ENCODE data around the gene HIC1.

HIC1 gene

GRCh38 chr17:2017274-2017941, 37.5 kb upstream of the HIC1 start:
- H3K4me3 ChIP-seq (ENCODE audit: insufficient read depth, low read depth, low read length, poor library complexity, severe bottlenecking), result no peak overlapping the region
- no peaks in the 10 kb centered on the region for H3K9me3 ChIP-seq (ENCODE audit: control insufficient read depth, low read length)
- H3K27ac ChIP-seq (ENCODE audit: insufficient read depth, low read length, poor library complexity, severe bottlenecking), result no peak overlapping the region
- no peak for DNase-seq
- H3K36me3 ChIP-seq (ENCODE audit: control insufficient read depth, insufficient read depth, low read length), result no peaks in the 10 kb centered on the region
- no peaks in the 10 kb centered on the region for H3K27me3 ChIP-seq (replicated peaks; ENCODE audit: control insufficient read depth, insufficient read depth, low read length, poor library complexity, severe bottlenecking)
- H3K4me1 ChIP-seq (ENCODE audit: control insufficient read depth, insufficient read depth, low read length, poor library complexity, severe bottlenecking), result no peaks in the 10 kb centered on the region

GRCh38 chr17:2018716-2019510, 36.0 kb upstream of the HIC1 start:
- H3K4me3 ChIP-seq (ENCODE audit: insufficient read depth, low read depth, low read length, poor library complexity, severe bottlenecking), result no peak overlapping the region
- peaks cover 12% of the 10 kb centered on the region for H3K4me1 ChIP-seq (ENCODE audit: control insufficient read depth, insufficient read depth, low read length, poor library complexity, severe bottlenecking)
- H3K27ac ChIP-seq (ENCODE audit: insufficient read depth, low read length, poor library complexity, severe bottlenecking), result no peak overlapping the region
- no peak for DNase-seq
- H3K27me3 ChIP-seq (replicated peaks; ENCODE audit: control insufficient read depth, insufficient read depth, low read length, poor library complexity, severe bottlenecking), result no peaks in the 10 kb centered on the region
- H3K36me3 ChIP-seq (ENCODE audit: control insufficient read depth, insufficient read depth, low read length), result no peaks in the 10 kb centered on the region
- no peaks in the 10 kb centered on the region for H3K9me3 ChIP-seq (ENCODE audit: control insufficient read depth, low read length)

GRCh38 chr17:2019723-2020122, 35.2 kb upstream of the HIC1 start:
- Histone ChIP-seq H3K27ac (ENCODE audit: insufficient read depth, low read length, poor library complexity, severe bottlenecking) (no peak overlapping the region), H3K36me3 (ENCODE audit: control insufficient read depth, insufficient read depth, low read length) (no peaks in the 10 kb centered on the region), H3K9me3 (ENCODE audit: control insufficient read depth, low read length) (no peaks in the 10 kb centered on the region), H3K4me1 (ENCODE audit: control insufficient read depth, insufficient read depth, low read length, poor library complexity, severe bottlenecking) (peaks cover 19% of the 10 kb centered on the region), H3K27me3 (replicated peaks; ENCODE audit: control insufficient read depth, insufficient read depth, low read length, poor library complexity, severe bottlenecking) (peaks cover 6% of the 10 kb centered on the region), H3K4me3 (ENCODE audit: insufficient read depth, low read depth, low read length, poor library complexity, severe bottlenecking) (no peak overlapping the region)
- DNase-seq, result no peak

- no peak overlapping the region for H3K4me3 ChIP-seq (ENCODE audit: insufficient read depth, low read depth, low read length, poor library complexity, severe bottlenecking)
- peaks cover 23% of the 10 kb centered on the region for H3K4me1 ChIP-seq (ENCODE audit: control insufficient read depth, insufficient read depth, low read length, poor library complexity, severe bottlenecking)
- DNase-seq, result no peak
- no peaks in the 10 kb centered on the region for H3K36me3 ChIP-seq (ENCODE audit: control insufficient read depth, insufficient read depth, low read length)
- H3K9me3 ChIP-seq (ENCODE audit: control insufficient read depth, low read length), result no peaks in the 10 kb centered on the region
- H3K27me3 ChIP-seq (replicated peaks; ENCODE audit: control insufficient read depth, insufficient read depth, low read length, poor library complexity, severe bottlenecking), result peaks cover 10% of the 10 kb centered on the region
- H3K27ac ChIP-seq (ENCODE audit: insufficient read depth, low read length, poor library complexity, severe bottlenecking), result no peak overlapping the region
These were observed 34.2 kb upstream of the HIC1 start for GRCh38 chr17:2020721-2021120.

GRCh38 chr17:2022647-2023240, 32.2 kb upstream of the HIC1 start:
- Histone ChIP-seq H3K36me3 (ENCODE audit: control insufficient read depth, insufficient read depth, low read length) (no peaks in the 10 kb centered on the region), H3K4me3 (ENCODE audit: insufficient read depth, low read depth, low read length, poor library complexity, severe bottlenecking) (no peak overlapping the region), H3K9me3 (ENCODE audit: control insufficient read depth, low read length) (no peaks in the 10 kb centered on the region), H3K4me1 (ENCODE audit: control insufficient read depth, insufficient read depth, low read length, poor library complexity, severe bottlenecking) (peaks cover 28% of the 10 kb centered on the region), H3K27ac (ENCODE audit: insufficient read depth, low read length, poor library complexity, severe bottlenecking) (no peak overlapping the region), H3K27me3 (replicated peaks; ENCODE audit: control insufficient read depth, insufficient read depth, low read length, poor library complexity, severe bottlenecking) (peaks cover 15% of the 10 kb centered on the region)
- DNase-seq, result no peak

- no peak for DNase-seq
- Histone ChIP-seq H3K4me3 (ENCODE audit: insufficient read depth, low read depth, low read length, poor library complexity, severe bottlenecking) (no peak overlapping the region), H3K4me1 (ENCODE audit: control insufficient read depth, insufficient read depth, low read length, poor library complexity, severe bottlenecking) (peaks cover 28% of the 10 kb centered on the region), H3K36me3 (ENCODE audit: control insufficient read depth, insufficient read depth, low read length) (no peaks in the 10 kb centered on the region), H3K27ac (ENCODE audit: insufficient read depth, low read length, poor library complexity, severe bottlenecking) (no peak overlapping the region), H3K9me3 (ENCODE audit: control insufficient read depth, low read length) (no peaks in the 10 kb centered on the region), H3K27me3 (replicated peaks; ENCODE audit: control insufficient read depth, insufficient read depth, low read length, poor library complexity, severe bottlenecking) (peaks cover 15% of the 10 kb centered on the region)
These were observed 31.6 kb upstream of the HIC1 start for GRCh38 chr17:2023256-2023655.

GRCh38 chr17:2023692-2024571, 31.0 kb upstream of the HIC1 start:
- peaks cover 15% of the 10 kb centered on the region for H3K27me3 ChIP-seq (replicated peaks; ENCODE audit: control insufficient read depth, insufficient read depth, low read length, poor library complexity, severe bottlenecking)
- no peaks in the 10 kb centered on the region for H3K36me3 ChIP-seq (ENCODE audit: control insufficient read depth, insufficient read depth, low read length)
- no peak overlapping the region for H3K27ac ChIP-seq (ENCODE audit: insufficient read depth, low read length, poor library complexity, severe bottlenecking)
- no peaks in the 10 kb centered on the region for H3K9me3 ChIP-seq (ENCODE audit: control insufficient read depth, low read length)
- peak in 2 of 3 donors; percentile 29 to 40 for DNase-seq
- H3K4me3 ChIP-seq (ENCODE audit: insufficient read depth, low read depth, low read length, poor library complexity, severe bottlenecking), result peak overlapping the region; percentile 74
- H3K4me1 ChIP-seq (ENCODE audit: control insufficient read depth, insufficient read depth, low read length, poor library complexity, severe bottlenecking), result peaks cover 28% of the 10 kb centered on the region

GRCh38 chr17:2024572-2025219, 30.2 kb upstream of the HIC1 start:
- H3K4me1 ChIP-seq (ENCODE audit: control insufficient read depth, insufficient read depth, low read length, poor library complexity, severe bottlenecking), result peaks cover 30% of the 10 kb centered on the region
- H3K27ac ChIP-seq (ENCODE audit: insufficient read depth, low read length, poor library complexity, severe bottlenecking), result no peak overlapping the region
- peaks cover 15% of the 10 kb centered on the region for H3K27me3 ChIP-seq (replicated peaks; ENCODE audit: control insufficient read depth, insufficient read depth, low read length, poor library complexity, severe bottlenecking)
- H3K4me3 ChIP-seq (ENCODE audit: insufficient read depth, low read depth, low read length, poor library complexity, severe bottlenecking), result peak overlapping the region; percentile 74
- no peaks in the 10 kb centered on the region for H3K36me3 ChIP-seq (ENCODE audit: control insufficient read depth, insufficient read depth, low read length)
- H3K9me3 ChIP-seq (ENCODE audit: control insufficient read depth, low read length), result no peaks in the 10 kb centered on the region
- no peak for DNase-seq

- Histone ChIP-seq H3K4me3 (ENCODE audit: insufficient read depth, low read depth, low read length, poor library complexity, severe bottlenecking) (peak within 1 kb of the TSS; percentile 74), H3K27me3 (replicated peaks; ENCODE audit: control insufficient read depth, insufficient read depth, low read length, poor library complexity, severe bottlenecking) (peaks cover 15% of the 10 kb centered on the region)
These were observed 29.7 kb upstream of the HIC1 start, which contains the start of gene RTN4RL1 for GRCh38 chr17:2025220-2025621. RTN4RL1 (minus strand) TSS chr17:2025334; CDS start chr17:2024865, 469 bp downstream.

More at GRCh38 chr17:2025220-2025621, 29.7 kb upstream of the HIC1 start, which contains the start of gene RTN4RL1:
- H3K36me3 ChIP-seq (ENCODE audit: control insufficient read depth, insufficient read depth, low read length), result no peaks in the 10 kb centered on the region
- H3K9me3 ChIP-seq (ENCODE audit: control insufficient read depth, low read length), result no peaks in the 10 kb centered on the region
- H3K4me1 ChIP-seq (ENCODE audit: control insufficient read depth, insufficient read depth, low read length, poor library complexity, severe bottlenecking), result peaks cover 32% of the 10 kb centered on the region
- no peak within 1 kb of the TSS for H3K27ac ChIP-seq (ENCODE audit: insufficient read depth, low read length, poor library complexity, severe bottlenecking)
- peak; percentile 54 to 73 (median 68) for DNase-seq
